Measurements from ENCODE around the gene FSD1L.
"Not testable (repeated sequence)": the region's sequence is repeated elsewhere in the genome, so short reads cannot be mapped to it uniquely, and the experiment has no call there.

FSD1L gene

GRCh38 chr9:105579952-105580351 lies 132.1 kb downstream of the FSD1L start:
- DNase-seq = not testable (repeated sequence)

DNA sequence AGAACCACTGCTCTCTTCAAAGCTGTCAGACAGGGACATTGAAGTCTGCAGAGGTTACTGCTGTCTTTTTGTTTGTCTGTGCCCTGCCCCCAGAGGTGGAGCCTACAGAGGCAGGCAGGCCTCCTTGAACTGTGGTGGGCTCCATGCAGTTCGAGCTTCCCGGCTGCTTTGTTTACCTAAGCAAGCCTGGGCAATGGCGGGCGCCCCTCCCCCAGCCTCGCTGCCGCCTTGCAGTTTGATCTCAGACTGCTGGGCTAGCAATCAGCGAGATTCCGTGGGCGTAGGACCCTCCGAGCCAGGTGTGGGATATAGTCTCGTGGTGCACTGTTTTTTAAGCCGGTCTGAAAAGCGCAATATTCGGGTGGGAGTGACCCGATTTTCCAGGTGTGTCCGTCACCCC lies 133.7 kb downstream of the FSD1L start:
- DNase-seq = not testable (repeated sequence)

- no peak for DNase-seq
These were observed 145.3 kb downstream of the FSD1L start for GRCh38 chr9:105593145-105593544.

Data from activated CD4-positive, alpha-beta T cell treated with anti-CD3 and anti-CD28 coated beads, Interleukin-2, amount 50 U/mL, for 16 hours (primary cell).